Ovary (tissue), 3 donors: ENCODE results near the gene SSBP2.

Source experiments
- CTCF ChIP-seq, 3 donors: fragments of 450-650 bp in 2 of 3; fragments of 200-600 bp in 1 of 3; IDR thresholded peaks; one replicate each; pipeline versions ENCODE4 v1.5.1 to v1.8.0; 2016 to 2022; ENCODE audit warnings: antibody characterized with exemption in 3 of 3, mild to moderate bottlenecking in 1 of 3
- POLR2A ChIP-seq: fragments of 450-650 bp; IDR thresholded peaks from one replicate; pipeline ENCODE4 v1.6.1; 2017; ENCODE audit warnings: antibody characterized with exemption, mild to moderate bottlenecking, moderate library complexity
- donor health status: DM: no; HTN: no; CAD: no.

GRCh38 chr5:81766611-81767010, 15.7 kb upstream of the SSBP2 start:
- TF ChIP-seq POLR2A (no peak), CTCF (IDR thresholded peaks at IDR 0.05) (no peak)
